HG02970 (cell line): ENCODE data around the gene STARD10.

Experiments used
- ATAC-seq: cut with Tn5 transposase; IDR thresholded peaks from one replicate; pipeline ENCODE4 v1.9.1; 2021; ENCODE audit warnings: mild to moderate bottlenecking, moderate library complexity, moderate number of reproducible peaks; ENCODE audit not compliant: unreplicated experiment, low FRiP score

The STARD10 gene

GRCh38 chr11:72782081-72782920 lies 11.5 kb downstream of the STARD10 start:
- ATAC-seq, result no peak

- ATAC-seq, result no peak
These were observed 12.3 kb downstream of the STARD10 start for GRCh38 chr11:72781313-72782080.

GRCh38 chr11:72781063-72781312 lies 12.9 kb downstream of the STARD10 start:
- ATAC-seq, result no peak

- no peak for ATAC-seq
These were observed 13.4 kb downstream of the STARD10 start for GRCh38 chr11:72780296-72781062.

GRCh38 chr11:72779495-72780128 lies 14.2 kb downstream of the STARD10 start:
- no peak for ATAC-seq

- ATAC-seq, result no peak
These were observed 15.0 kb downstream of the STARD10 start for GRCh38 chr11:72778535-72779494.

- ATAC-seq, result no peak
These were observed 16.0 kb downstream of the STARD10 start for GRCh38 chr11:72777755-72778278.

GRCh38 chr11:72776844-72777754 lies 16.7 kb downstream of the STARD10 start:
- ATAC-seq, result no peak

- ATAC-seq, result no peak
These were observed 17.6 kb downstream of the STARD10 start for GRCh38 chr11:72776117-72776843.

- no peak for ATAC-seq
These were observed 18.3 kb downstream of the STARD10 start for GRCh38 chr11:72775288-72776110.

GRCh38 chr11:72774499-72774898 lies 19.3 kb downstream of the STARD10 start:
- no peak for ATAC-seq

GRCh38 chr11:72773696-72774095 lies 20.2 kb downstream of the STARD10 start:
- no peak for ATAC-seq

- ATAC-seq, result no peak
These were observed 20.6 kb downstream of the STARD10 start for GRCh38 chr11:72773291-72773690.

GRCh38 chr11:72772059-72772458 lies 21.8 kb downstream of the STARD10 start:
- no peak for ATAC-seq

GRCh38 chr11:72771507-72771906 lies 22.3 kb downstream of the STARD10 start:
- ATAC-seq, result no peak

- ATAC-seq, result no peak
These were observed 23.0 kb downstream of the STARD10 start for GRCh38 chr11:72770799-72771198.

GRCh38 chr11:72769680-72770079 lies 24.2 kb downstream of the STARD10 start:
- no peak for ATAC-seq
